ENCODE results near the gene SCFD1.

The SCFD1 gene

DNA sequence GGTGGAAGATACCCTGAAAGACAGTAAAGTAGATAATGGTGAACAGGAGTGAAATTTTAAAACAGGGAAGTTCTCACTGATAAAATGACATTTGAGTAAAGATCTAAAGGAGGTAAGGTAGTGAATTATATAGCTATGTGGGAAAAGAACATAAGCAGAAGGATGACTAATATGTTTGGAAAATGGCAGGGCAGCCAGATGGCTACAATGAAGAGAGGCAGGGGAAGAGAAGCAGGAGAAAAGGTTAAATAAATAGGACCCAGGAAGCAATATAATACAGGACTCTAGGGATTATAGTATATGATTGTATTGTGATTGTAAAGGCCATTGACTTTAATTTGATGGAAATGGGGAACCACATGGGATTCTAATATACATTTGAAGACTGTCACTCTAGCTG, 33.0 kb downstream of the SCFD1 start:
- TF ChIP-seq, protein P1, sequence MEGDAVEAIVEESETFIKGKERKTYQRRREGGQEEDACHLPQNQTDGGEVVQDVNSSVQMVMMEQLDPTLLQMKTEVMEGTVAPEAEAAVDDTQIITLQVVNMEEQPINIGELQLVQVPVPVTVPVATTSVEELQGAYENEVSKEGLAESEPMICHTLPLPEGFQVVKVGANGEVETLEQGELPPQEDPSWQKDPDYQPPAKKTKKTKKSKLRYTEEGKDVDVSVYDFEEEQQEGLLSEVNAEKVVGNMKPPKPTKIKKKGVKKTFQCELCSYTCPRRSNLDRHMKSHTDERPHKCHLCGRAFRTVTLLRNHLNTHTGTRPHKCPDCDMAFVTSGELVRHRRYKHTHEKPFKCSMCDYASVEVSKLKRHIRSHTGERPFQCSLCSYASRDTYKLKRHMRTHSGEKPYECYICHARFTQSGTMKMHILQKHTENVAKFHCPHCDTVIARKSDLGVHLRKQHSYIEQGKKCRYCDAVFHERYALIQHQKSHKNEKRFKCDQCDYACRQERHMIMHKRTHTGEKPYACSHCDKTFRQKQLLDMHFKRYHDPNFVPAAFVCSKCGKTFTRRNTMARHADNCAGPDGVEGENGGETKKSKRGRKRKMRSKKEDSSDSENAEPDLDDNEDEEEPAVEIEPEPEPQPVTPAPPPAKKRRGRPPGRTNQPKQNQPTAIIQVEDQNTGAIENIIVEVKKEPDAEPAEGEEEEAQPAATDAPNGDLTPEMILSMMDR (IDR thresholded peaks at IDR 0.05; ENCODE audit: insufficient read depth, low read depth, low read length, missing control alignments): no peak
- H3K4me3 ChIP-seq (ENCODE audit: low read depth, low read length): no peak overlapping the region
- DNase-seq (ENCODE audit: low read depth): no peak

DNA sequence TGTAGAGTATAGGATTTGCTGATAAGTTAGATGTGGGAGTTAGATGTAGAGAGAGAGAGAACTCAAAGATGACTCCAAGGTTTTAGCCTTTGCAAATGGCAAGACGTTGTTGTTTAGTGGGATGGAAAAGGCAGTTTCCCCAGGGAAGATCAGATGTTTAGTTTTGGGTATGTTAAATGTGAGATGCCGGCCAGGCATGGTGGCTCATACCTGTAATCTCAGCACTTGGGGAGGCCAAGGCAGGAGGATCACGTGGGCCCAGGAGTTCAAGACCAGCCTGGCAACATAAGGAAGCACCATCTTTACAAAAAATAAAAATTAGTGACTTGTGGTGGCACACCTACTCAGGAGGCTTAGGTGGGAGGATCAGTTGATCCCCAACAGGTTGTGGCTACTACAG, 33.5 kb downstream of the SCFD1 start:
- TF ChIP-seq, protein P1 (IDR thresholded peaks at IDR 0.05; ENCODE audit: insufficient read depth, low read depth, low read length, missing control alignments): no peak
- H3K4me3 ChIP-seq (ENCODE audit: low read depth, low read length): no peak overlapping the region
- no peak for DNase-seq (ENCODE audit: low read depth)

DNA sequence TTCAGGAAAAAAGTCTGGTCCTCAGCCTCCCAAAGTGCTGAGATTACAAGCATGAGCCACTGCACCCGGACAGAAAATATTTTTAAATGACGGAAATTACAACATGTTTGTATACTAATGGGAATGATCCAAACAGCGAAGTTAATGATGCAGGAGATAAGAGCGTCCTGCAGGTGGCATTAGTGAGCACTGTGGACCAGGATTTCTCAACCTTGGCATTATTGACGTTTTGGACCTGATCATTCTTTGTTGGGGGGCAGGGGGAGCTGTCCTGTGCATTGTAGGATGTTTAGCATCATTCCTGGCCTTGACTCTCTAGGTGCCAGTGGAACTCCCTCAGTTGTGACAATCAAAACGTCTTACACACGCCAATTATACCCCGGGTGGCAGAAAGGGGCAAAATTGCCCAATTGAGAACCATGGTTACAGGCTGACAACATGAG, 34.1 kb downstream of the SCFD1 start:
- DNase-seq (ENCODE audit: low read depth): peak; percentile 41

DNA sequence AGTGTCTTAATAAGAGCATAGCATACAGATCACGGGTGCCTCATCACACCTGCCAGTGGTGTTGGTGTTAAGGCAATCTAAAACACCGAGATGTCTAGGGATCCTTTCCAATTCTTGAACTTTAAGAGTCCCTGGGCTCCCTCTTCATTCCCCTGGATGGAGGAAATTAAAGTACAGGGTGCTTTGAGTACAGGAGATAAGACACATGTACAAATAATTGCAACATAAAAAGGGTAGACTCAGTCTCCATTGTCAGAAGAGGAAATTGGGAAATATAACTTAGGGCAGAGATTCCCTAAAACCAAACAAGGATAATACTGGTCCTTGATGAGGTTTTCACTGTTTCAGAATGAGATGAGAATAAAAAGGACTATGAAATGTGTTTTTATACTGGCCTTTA, 34.9 kb downstream of the SCFD1 start:
- TF ChIP-seq, protein P1 (IDR thresholded peaks at IDR 0.05; ENCODE audit: insufficient read depth, low read depth, low read length, missing control alignments): no peak
- no peak for DNase-seq (ENCODE audit: low read depth)
- no peak overlapping the region for H3K4me3 ChIP-seq (ENCODE audit: low read depth, low read length)

More for the DNA sequence above, 34.1 kb downstream of the SCFD1 start:
- H3K4me3 ChIP-seq (ENCODE audit: low read depth, low read length): no peak overlapping the region
- TF ChIP-seq, protein P1 (IDR thresholded peaks at IDR 0.05; ENCODE audit: insufficient read depth, low read depth, low read length, missing control alignments): peak; percentile 66

DNA sequence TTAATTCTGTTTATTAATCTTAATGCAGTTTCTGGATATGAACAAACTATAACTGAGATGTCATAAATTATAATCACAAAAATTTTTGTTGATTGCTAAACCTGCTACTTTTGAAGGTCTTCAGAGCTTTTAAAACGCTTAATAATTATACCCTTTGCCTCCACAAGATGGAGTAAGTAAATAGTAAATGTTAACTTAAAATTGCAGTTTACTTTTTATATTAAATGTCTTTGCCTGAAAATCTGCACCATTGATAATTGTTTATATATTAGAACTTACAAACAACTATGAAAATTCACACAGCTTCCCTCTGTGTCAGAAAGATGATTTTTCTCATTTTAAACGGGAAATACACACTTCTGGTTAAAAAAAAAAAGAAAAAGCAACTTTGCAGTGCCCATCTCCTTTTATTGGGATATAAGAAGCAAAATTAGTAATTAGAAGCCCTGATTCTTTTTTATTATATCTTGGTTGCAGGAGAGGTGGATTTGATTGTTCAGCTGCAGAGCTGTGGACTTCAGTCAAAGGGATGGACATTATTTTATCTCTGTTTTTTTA, 35.6 kb downstream of the SCFD1 start:
- DNase-seq (ENCODE audit: low read depth): no peak
- H3K4me3 ChIP-seq (ENCODE audit: low read depth, low read length): no peak overlapping the region
- TF ChIP-seq, protein P1 (IDR thresholded peaks at IDR 0.05; ENCODE audit: insufficient read depth, low read depth, low read length, missing control alignments): no peak

DNA sequence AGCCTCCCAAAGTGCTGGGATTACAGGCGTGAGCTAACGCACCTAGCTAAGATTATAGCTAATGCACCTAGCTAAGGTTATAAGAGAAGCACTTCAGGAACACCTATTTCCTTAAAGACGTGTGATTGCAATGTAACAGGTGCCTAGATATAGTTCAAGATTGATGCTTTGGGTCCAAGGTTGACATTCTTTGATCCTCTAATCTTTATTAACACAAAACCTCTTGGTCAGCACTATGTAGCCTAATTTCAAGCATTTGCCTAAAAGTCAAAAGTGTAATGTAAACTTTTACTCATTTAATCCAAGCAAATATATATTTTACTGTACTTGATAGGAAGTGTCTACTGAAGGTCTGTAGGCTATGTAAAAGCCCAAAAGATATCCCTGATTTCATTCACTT, 36.5 kb downstream of the SCFD1 start:
- DNase-seq (ENCODE audit: low read depth): no peak
- no peak overlapping the region for H3K4me3 ChIP-seq (ENCODE audit: low read depth, low read length)
- TF ChIP-seq, protein P1 (IDR thresholded peaks at IDR 0.05; ENCODE audit: insufficient read depth, low read depth, low read length, missing control alignments): no peak

DNA sequence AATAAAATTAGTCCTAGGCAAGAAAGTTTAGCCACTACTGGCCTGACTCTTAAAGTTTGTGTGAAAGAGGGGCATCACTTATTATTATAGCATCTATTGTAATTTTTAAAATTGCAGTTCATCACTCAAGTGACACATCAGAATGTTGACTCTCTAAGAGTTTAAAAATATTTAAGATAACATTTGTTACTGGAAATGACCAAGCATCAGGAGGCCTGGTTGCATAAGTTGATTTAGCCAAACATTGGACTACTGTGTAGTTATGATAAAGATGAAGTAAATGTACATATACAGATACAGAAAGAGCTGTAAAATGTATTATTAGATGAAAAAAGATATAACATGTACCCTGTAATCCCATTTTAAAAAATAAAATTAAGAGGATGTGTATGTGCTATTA, 47.5 kb downstream of the SCFD1 start:
- TF ChIP-seq, protein P1 (IDR thresholded peaks at IDR 0.05; ENCODE audit: insufficient read depth, low read depth, low read length, missing control alignments): no peak
- DNase-seq (ENCODE audit: low read depth): no peak
- H3K4me3 ChIP-seq (ENCODE audit: low read depth, low read length): no peak overlapping the region

All from GM12865 (cell line).